Measurements from ENCODE around the gene NXPH2. TPM values are rescaled to one million over a fixed set of nuclear protein-coding genes. Genes with fewer than 3 reads are reported as not detected.

NXPH2 gene
- total and polyA plus RNA-seq, 2 donors (not counting 3 experiments of a cell fraction or from before 2014, with no cell fraction given): not detected

GRCh38 chr2:138711812-138712211 is 68.4 kb downstream of the NXPH2 start:
- dilution Hi-C loops (cut with MboI; ENCODE audit: extremely low pct_ligation_motif_present, low sequenced_read_pairs) (no loop called here), intact Hi-C loops (cut with micrococcal nuclease) (no loop called here)
- BruUV-seq (replicated peaks): no TSS peak
- no peak overlapping the region for H3K9ac ChIP-seq (replicated peaks; ENCODE audit: extremely low read depth, insufficient read depth, low read length)
- H3K27ac ChIP-seq (ENCODE audit: insufficient read depth, low read depth, low read length): no peak overlapping the region
- FAIRE-seq (no peak), DNase-seq (ENCODE audit: low read depth, low spot score) (no peak)
- no peaks in the 10 kb centered on the region for H3K79me2 ChIP-seq (ENCODE audit: control insufficient read depth, insufficient read depth, low read length)
- no peaks in the 10 kb centered on the region for H3K4me1 ChIP-seq (ENCODE audit: control insufficient read depth, extremely low read depth, insufficient read depth, low read length)
- H3K4me3 ChIP-seq (replicated peaks in 1 of 3; ENCODE audit: insufficient read depth in 1 of 3, low read depth in 1 of 3, low read length in 3 of 3): no peak overlapping the region
- H3K27me3 ChIP-seq (ENCODE audit: control insufficient read depth in 2 of 2, insufficient read depth in 2 of 2, low read length in 2 of 2): peaks cover 0 to 3% of the 10 kb centered on the region in 2 experiments
- no peaks in the 10 kb centered on the region for H3K9me1 ChIP-seq (replicated peaks; ENCODE audit: control insufficient read depth, extremely low read depth, insufficient read depth, low read length)
- POLR2A ChIA-PET: no interaction called here
- H4K20me1 ChIP-seq (replicated peaks; ENCODE audit: control insufficient read depth, extremely low read depth, insufficient read depth, low read length): no peaks in the 10 kb centered on the region
- H3K9me3 ChIP-seq (replicated peaks; ENCODE audit: control insufficient read depth, insufficient read depth, low read length): no peaks in the 10 kb centered on the region
- no peaks in the 10 kb centered on the region for H3K36me3 ChIP-seq (ENCODE audit: control insufficient read depth in 2 of 2, extremely low read depth in 1 of 2, insufficient read depth in 2 of 2, low read length in 2 of 2)
- no peak overlapping the region for H3K4me2 ChIP-seq (ENCODE audit: insufficient read depth, low read length)
- H2AFZ ChIP-seq (ENCODE audit: low read depth, low read length): no peak overlapping the region
- CTCF ChIA-PET: no interaction called here
- TF ChIP-seq JUN (IDR thresholded peaks at IDR 0.05; ENCODE audit: borderline replicate concordance, insufficient read depth, insufficient read length, low read depth) (no peak), FOS (IDR thresholded peaks at IDR 0.05; ENCODE audit: borderline replicate concordance, insufficient read depth, low read length) (no peak), MYC (IDR thresholded peaks at IDR 0.05; ENCODE audit: low read depth, low read length) (no peak), POLR2AphosphoS5 (IDR thresholded peaks at IDR 0.05; ENCODE audit: insufficient read depth, low read depth, low read length) (no peak), POLR2A (IDR thresholded peaks at IDR 0.05; ENCODE audit: low read depth, low read length) (no peak), GATA2 (IDR thresholded peaks at IDR 0.05; ENCODE audit: insufficient read depth, insufficient read length, low read depth, low read length) (no peak), EZH2 (IDR thresholded peaks at IDR 0.05; ENCODE audit: borderline replicate concordance, low read depth, low read length, severe bottlenecking) (no peak), MAX (IDR thresholded peaks at IDR 0.05; ENCODE audit: insufficient read depth, insufficient read length) (no peak)
- TF ChIP-seq, protein P1, sequence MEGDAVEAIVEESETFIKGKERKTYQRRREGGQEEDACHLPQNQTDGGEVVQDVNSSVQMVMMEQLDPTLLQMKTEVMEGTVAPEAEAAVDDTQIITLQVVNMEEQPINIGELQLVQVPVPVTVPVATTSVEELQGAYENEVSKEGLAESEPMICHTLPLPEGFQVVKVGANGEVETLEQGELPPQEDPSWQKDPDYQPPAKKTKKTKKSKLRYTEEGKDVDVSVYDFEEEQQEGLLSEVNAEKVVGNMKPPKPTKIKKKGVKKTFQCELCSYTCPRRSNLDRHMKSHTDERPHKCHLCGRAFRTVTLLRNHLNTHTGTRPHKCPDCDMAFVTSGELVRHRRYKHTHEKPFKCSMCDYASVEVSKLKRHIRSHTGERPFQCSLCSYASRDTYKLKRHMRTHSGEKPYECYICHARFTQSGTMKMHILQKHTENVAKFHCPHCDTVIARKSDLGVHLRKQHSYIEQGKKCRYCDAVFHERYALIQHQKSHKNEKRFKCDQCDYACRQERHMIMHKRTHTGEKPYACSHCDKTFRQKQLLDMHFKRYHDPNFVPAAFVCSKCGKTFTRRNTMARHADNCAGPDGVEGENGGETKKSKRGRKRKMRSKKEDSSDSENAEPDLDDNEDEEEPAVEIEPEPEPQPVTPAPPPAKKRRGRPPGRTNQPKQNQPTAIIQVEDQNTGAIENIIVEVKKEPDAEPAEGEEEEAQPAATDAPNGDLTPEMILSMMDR (IDR thresholded peaks at IDR 0.05; ENCODE audit: extremely low read depth in 1 of 2, insufficient read depth in 1 of 2, low read depth in 1 of 2, low read length in 2 of 2): no peak

Data from endothelial cell of umbilical vein (primary cell).